Ecto neural progenitor cell (in vitro differentiated cells): ENCODE data around the gene PKNOX2.

ENCODE experiments used
- DNase-seq: peaks from one replicate; pipeline ENCODE4 v3.0.0-alpha.2; 2018; ENCODE audit warnings: low spot score

The PKNOX2 gene

DNA sequence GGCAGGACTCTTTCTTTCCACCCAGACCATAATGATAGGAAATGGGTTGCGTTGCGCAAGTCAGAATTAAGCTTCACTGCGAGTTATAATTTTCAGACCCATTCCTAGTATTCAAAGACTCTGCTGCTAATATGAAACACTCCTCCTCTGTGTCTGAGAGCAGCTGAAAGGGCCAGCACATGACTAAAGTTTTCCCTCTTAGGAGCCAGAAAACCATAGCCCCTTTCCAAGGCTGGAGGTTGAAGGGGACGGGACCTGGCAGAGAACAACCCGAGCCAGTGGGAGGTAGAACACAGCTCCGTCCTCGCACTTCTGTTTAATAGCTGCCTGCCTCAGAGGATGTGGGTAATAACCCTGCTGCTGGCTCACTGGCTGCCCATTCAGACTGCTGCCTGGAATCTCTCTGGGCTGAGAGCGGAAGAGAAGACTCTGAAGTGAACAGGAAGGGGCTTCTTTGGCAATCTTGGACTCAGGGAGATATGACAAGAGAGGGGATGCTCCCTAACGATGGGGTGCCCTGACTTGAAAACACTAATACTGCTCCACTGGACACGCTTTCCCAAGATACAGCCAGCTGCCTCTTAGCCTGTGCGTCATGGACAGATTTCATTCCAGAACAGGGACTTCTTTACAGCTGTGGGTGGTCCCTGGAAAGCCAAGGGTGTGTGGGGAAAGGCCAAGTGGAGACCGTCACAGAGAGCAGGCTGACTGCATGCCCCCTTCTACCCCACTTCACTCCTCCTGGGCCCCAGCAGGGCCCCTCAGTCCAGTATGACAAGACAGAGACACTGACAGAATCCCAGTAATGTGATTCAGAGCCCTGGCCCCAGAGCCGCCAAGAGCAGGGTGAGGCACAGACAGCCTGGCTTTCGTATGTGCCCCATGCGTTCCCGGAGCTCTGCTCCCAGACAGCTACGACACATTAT is 174.6 kb downstream of the PKNOX2 start:
- no peak for DNase-seq

DNA sequence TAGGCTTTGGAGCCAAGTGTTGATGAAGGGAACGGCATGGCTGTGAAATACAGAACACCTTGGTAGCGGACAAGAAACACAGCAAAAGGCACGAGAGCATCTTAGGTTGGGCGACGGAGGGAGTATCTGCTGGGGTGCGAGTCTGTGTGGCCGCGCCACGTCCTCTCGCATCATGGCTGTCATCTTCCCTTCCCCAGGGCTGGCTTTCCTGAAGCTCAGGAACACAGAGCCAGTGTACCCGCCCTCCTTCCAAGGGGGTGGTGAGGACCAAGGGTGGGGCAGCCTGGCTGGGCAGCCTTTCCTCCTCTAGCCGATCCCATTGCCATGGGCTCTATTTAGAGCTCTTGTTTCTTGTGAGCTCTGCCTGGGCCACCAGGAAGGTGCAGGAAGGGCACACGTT is 177.1 kb downstream of the PKNOX2 start:
- DNase-seq: no peak

DNA sequence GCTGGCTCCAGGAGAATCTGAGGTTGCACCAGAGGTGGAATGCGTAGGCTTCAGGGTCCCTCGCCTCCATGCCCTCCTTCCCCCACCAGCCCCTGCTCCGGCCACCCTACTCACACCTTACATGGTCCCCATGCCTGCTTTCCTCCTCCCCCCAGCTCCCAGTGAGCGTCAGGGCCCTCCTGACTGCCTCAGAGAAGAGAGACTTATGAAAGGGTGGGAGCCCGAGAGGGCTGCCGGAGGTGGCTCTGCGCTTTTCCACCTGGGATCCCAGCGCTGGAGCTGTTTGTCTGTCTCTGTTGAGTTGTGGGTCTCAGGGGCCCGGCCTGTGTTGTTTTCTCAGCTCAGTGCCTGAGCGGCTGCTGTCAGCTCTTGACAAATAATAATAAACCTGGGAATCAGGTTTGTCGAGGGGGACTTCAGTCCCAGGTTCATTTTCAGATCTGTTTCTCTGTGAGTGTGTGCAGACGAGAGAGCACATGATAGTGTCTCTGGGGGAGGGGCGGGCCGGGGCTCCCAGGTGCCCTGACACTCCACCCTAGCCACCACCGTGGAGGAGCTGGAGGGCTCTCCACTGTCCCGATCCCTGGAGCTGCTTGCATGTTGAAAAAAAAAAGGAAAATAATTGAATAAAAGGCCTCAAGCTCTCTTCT is 177.9 kb downstream of the PKNOX2 start:
- no peak for DNase-seq

DNA sequence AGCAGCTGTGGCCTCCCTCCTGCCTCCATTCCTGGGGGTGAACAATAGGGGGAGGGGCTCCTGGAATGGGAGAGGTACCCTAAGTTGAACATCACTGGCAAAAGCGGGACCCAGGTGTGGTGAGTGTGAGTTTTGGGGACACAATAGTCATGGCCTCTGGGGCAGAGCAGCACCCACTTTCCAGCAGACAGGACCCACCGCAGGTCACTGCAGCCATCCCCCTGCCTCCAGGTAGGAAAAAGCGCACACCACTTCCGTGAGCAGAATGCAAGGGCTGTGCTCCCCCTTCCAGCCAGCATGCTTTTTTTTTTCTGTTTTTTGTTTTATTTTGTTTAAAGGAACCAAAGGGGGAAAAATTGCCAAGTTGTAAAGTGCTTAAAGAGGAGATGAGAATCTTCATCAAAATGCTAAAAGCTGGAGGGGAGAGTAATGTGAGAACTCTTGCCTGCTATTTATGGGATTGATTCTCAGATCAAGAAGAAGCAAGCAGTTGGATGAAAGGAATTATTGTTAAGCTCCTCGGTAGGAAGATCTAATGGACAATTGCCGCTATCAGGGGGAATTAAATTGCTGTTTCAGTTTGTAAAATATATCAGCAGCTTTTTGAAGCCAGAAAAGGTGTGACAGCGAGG is 178.7 kb downstream of the PKNOX2 start:
- no peak for DNase-seq

DNA sequence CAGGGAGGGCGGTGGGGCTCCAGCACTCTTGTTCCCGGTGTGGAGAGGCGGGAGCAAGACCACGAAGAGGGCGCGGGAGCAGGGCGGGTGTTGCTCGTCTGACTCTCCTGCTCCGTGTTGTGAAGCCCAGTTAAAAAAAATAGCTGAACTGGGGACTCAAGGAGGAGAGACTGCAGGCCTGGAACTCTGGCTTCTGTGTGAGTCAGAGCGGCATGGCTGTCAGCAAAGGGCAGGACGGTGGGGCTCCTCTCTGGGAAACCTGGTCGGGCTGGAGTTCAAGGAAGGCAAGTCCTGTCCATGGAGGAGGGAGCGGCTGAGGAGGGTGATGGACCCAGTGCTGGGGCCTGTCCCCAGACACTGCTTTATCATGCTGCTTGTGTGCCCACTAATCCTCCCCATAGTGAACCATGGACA is 179.2 kb downstream of the PKNOX2 start:
- DNase-seq: no peak

DNA sequence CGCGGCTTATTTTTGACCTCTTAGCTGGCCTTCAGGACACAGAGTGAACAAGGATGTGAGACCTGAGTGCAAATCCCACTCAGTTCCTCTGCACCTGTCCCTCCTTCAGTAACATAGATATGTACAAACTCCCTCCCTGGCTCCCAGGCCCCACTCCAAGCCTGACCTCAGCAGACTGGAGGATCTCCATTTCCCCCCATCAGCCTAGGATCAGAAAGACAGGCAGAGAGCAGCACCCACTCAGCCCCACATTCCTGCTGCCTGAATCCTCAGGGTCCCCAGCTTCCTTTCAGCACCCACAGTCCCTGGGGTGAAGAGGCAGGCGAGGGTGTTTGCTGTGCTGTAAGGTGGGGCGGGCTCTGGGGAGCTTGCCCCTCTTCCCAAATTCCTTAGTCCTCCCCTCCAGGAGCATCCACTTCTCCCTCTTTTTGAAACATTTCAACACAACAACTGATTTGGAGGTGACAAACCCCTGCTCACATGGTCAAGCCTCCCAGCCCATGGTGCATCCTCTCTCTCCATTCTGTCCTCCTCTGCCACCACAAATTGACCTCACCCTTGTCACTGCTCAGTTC is 180.4 kb downstream of the PKNOX2 start:
- DNase-seq: no peak

DNA sequence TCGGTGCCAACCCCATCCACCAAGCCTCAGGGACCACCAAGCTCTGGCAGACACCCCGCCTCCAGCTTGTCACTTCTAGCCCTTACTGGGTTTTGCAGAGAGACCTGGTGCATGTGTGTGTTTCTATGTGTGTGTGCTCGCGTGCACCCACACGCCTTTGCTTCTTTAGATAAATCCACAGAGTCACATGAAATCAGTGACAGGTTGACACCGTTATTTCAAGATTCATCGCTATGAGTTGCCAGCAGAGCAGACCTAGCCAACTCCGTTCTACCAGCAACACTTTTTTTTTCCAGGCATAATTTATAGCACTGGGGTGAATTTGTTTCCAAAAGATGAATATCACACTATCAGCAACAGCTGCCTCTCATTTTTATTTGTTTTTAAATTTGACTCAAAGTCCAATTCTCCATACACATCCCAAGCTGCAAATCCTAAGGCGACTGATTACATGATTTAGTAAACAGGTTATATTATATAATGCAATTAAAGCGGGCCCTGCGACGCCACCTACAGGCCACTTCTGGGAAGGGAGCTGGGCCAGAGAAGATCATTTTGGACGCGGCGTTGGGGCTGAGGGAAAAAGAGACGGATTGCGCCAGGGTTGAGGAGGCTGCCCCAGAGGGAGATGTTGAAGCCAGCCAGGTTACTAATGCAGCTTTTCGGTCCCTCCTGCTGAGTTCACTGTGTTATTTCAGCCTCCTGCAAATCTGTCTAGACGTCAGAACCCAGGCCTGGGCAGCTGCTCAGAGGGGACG is 181.0 kb downstream of the PKNOX2 start:
- DNase-seq: peak; percentile 85

DNA sequence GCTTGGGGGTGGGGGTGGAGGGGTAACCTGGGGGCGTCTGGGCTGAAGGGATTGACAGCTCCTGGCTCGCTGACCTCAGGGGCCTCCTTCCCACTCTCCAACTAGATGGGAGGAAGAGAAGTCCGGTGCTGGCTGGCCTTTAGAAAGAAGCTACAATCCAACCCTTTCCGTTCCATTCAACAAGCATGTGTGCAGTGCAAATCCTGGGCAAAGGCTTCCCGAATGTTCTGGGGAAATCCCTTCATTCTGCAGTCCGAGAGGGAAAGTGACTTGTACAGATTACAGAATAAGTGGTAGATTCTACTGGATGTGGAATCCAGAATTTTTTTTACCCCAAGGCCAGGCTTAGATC is 181.6 kb downstream of the PKNOX2 start:
- no peak for DNase-seq

DNA sequence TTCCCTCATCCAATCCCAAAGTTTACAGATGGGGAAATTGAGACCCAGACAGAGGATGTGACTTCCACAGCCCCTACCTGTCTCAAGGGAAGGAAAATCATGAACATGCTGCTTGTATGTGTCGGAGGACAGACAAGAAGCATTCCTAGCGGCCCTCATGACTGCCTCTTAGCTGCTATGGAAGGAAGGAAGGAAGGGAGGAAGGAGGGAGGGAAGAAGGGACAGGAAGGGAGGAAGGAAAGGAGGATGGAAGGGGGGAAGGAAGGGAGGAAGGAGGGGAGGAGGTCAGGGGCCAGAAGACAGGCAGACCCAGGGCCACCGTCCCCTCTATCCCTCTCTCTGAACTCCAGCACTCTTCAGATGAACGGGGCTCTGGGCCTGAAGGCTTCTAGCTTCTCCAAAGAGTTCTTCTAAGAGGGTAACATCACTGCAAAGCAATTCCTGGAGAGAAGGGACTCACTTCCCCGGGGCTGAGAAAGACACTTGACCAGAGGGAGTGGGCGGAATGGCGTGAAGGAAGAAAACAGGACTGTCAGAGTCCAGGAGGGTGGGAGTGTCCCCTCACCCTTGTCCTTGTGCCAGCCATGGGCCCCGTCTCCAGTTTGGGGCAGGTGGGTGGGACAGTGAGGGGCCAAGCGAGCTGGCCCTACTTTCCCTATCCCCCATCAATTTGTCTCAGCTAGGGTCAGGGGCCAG is 182.2 kb downstream of the PKNOX2 start:
- DNase-seq: no peak

DNA sequence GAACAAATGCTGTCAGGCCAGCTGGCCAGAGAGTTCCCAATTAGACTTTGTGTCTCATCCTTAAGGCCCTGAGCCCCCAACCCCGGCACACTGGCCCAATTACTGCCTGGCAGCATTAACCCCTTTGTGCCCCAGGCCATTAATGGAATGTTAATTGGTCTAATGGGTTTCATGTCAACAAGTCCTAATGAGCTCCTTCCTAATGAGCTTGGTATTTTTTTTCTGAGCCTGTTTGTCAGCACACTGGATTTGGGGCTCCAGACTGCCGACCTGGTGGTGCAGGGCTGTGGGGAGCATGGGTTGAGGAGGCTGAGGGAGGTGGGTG is 182.7 kb downstream of the PKNOX2 start:
- no peak for DNase-seq

DNA sequence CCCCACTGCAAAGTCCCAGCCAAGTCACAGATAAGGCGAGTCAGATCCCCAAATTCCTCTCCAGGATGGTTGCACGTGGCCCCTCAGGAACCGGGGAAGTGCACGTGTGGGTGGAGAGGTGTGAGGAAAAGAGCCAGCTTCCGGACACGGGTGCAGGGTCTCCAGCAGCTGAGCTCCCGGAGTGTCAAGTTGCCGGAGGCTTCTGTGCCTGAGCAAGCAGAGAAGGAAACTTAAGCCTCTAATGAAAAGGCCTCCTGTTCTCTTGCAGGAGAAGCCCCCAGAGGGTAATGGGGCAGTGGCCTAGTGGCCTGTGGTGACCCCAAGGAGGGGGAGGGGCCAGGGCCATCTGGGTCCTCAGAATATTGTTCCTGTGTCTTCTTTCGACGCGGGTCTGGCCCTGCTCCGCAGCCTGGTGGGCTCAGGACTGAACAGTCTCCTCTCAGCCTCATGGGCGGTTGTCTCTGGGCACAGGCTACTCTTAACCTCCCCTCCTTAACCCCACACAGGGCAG is 183.6 kb downstream of the PKNOX2 start:
- peak; percentile 91 for DNase-seq

DNA sequence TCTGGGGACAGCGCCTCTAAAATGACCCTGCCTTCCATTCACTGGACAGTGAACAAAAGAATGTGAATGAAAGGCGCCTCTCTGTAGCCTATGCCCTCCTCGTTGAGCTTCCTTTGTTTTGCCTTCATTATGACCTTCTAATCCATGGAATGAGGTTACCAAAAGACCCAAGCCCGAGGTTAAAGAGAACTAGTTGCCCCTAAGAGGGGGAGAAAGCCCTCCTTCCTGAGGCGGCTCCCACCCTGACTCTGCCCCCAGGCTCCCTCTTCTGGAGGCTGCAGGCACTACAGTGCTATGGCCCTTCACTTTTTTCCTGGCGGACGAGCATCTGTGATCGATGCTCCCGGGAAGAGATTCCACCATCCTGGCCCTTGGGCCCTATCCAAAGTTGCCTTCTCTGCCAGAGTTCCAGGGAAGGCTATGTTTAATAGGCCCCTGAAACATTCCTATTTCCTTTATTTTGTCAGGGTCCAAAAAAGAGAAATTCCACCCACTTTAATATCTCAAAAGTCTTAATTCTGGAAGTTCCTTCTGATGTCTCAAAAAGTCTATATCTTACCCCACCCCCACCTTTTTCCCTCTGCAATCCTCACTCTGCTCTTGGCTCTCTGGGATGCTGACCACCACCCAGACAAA is 184.2 kb downstream of the PKNOX2 start:
- DNase-seq: peak; percentile 92

DNA sequence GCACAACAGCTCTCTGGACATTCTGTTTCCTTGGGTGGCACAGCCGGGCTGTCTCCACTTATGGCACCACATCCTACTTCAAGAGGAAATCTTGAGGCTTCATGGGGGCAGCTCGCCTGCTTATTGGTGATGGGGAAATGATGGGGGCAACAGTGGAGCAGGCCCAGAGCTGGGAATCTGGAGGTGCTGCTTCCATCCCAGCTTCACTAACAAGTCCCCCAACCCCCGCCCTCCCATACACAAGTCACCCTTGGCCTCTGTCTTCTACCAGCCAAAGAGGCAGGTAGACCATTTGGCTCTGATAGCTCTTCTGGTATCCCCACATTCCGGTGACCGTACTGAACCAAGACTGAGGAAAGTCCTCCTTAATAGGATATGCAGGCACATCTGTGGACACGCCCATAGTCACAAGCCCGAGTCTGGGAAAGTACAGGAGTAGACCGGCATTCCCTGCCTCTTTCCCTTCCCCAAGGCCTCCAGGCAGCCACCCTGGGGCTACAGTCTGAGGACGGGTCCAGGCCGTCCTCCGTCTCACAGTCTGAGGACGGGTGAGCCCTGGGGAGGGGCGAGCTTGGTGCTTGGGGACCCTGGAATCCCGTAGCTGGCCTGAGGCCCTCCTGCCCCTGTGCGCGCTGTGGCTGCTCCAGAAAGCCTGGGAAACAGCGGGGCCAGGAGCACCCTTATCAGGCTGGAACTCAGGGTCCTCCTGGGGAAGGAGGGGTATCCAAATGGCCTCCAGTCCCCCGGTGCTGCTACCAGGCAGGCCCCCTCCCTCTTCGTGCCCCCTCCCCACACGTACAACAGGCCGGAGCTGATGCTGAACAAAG is 185.9 kb downstream of the PKNOX2 start:
- no peak for DNase-seq

DNA sequence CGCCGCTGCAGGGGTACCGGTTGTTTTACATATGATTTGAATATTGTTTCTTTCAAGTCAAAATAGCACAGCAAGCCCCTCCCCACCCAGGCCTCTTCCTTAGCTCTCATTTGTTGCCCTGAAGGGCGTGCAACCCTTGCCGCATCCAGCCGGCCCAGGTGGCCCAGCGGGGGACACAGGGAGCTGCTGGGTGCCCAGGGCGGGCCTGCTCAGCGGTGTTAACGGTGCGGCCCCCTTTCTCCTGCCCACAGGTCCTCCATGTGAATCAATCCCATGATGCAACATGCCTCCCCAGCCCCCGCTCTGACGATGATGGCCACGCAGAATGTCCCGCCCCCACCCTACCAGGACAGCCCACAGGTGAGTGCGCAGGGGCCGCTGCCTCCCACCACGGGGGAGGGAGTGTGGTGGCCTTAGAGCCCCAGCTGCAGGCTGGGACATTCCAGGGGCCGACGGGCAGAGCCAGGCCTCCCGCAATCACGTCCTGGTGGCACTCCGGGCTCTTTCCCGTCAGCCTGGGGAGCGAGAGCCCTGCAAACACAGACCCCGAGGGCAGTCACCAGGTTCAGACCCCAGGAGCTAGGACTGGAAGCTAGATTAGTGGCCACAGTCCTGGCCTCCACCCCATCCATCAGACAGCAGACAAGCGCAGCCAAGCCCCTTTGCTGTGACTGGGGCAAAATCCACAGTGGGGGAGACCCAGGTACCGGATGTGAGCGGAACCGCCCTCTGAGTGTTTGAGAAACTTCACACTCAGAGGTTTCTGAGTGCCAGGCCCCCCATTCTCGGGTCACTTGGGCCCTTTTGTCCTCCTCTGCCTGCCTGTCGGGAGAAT is 186.7 kb downstream of the PKNOX2 start:
- DNase-seq: no peak

DNA sequence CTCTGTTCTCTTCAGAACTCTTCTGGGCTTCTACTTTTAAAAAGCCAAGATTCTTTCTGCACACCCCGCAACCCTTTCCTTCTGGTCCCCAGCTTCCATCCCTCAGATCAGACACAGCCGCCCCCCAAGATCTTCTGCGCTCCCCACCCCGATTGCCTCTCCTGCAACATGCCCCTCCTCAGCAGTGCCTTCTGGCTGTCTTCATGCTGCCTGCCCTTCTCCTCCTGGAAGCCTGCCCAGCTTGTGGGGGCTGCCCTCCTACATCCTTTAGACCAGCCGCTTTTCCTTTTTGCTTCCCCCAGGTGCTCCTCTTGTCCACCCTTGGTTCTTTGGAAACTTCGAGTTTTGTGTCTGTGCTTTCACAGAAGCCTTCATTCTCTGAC is 187.3 kb downstream of the PKNOX2 start:
- no peak for DNase-seq

DNA sequence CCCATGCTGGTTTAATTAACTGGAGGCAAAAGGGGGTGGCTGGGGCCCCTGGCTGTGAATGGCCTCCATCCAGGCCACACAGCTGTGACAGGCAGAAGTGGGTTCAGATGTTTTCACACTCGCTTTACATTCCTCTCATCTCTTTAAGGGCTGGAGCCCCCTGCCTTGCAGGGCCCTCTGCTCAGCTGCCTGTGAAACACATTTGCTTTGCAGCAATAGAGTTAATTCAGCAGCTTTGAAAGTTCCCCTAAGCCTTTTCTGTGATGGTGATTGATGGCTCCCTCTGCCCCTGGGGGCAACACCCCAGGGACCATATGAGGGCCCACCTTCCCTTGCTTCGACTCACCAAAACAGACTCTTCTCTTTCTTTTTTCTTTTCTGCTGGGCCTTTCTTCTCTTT is 192.2 kb downstream of the PKNOX2 start:
- no peak for DNase-seq

DNA sequence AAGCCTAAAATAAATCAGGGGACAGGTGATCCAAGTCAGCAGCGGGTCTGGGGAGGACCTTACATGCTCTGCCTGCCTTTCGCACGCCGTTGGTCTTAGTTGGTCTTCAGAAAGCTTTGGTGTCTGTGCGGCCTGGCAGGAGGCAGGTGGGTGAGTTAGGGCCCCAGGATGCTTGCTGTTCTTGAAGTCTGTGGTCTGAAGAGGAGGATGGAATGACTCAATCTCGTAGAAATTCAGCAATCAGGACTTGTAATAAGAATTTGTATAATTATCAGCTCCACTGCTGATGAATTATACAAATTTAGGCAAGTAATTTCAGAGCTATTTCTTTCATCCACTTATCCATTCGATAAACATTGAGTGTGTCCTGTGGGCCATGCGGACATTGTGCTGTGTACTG is 193.0 kb downstream of the PKNOX2 start:
- no peak for DNase-seq

DNA sequence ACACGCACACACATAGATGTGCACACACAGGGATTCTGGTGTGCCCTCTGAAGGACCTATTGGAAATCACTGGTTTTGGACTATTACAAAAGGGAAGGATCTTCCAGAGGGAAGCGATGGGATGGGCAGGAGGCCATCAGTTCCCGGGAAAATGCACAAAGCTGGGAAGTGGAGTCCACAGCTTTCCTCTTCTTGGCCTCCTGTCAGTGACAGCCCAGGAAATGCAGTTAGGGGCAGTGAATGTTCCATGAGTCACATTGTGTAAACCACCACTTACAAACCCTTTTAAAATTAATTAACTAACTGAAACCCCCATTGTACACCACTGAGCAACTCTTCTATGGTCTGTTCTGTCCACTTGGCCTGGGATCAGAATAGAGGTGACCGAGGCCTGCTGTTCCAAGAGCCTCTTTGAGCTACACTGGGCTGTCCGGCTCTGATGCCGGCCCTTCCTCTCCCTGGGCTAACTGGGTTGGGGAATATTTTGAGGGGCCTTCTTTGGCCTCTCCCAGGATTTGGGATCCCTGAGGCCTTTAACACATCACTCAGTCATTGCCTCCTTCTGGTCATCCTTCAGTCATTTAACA is 193.8 kb downstream of the PKNOX2 start:
- no peak for DNase-seq

DNA sequence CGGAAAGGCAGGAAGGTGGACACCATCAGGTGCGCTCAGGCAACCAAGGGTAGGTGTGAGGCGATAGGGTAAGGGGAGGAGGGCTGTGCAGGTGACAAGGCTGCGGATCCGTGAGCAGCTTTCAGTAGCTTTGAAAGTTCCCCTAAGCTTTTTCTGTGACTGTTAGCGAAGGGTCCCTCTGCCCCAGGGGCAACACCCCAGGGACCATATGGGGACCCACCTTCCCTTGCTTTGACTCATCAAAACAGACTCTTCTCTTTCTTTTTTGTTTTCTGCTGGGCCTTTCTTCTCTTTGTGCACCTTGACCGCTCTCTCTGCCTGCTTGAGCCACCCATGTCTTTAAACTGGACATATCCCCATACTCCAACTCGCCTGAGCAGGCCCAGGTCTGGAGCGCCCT is 194.6 kb downstream of the PKNOX2 start:
- DNase-seq: no peak
